GM12878 (cell line): ENCODE results near the gene RXFP3. TPM values are rescaled to one million over a fixed set of nuclear protein-coding genes. Genes with fewer than 3 reads are reported as not detected.
A peak's percentile ranks its signal among the peaks of the same experiment; 100 is the strongest.

Experiments used
- ATAC-seq: fragments of 200-7000 bp; cut with Tn5 transposase; 3 replicates; pipeline ENCODE4 v1.9.1; 2020; ENCODE audit warnings: mild to moderate bottlenecking, moderate library complexity
- BruUV-seq: library from RNA; stranded (reverse); fragments of 400-500 nt; replicated peaks from 2 replicates; lab custom pipeline; 2021; lab: Mats Ljungman, UMichigan
- CTCF ChIA-PET: fragments of 300-600 bp; sonication (Branson Sonifier 250); formaldehyde crosslinking; extraction: SDS; loops from one replicate; lab custom pipeline; 2021; ENCODE audit warnings: inconsistent platforms; lab: Yijun Ruan, JAX
- POLR2A ChIA-PET: fragments of 350-600 bp; formaldehyde crosslinking; extraction: SDS; loops from one replicate; lab custom pipeline; 2021; ENCODE audit warnings: inconsistent platforms; lab: Charles Lee
- RAD21 ChIA-PET: fragments of 300-600 bp; sonication (Branson Sonifier 250); formaldehyde crosslinking; loops from one replicate; lab custom pipeline; 2023; ENCODE audit warnings: antibody characterized with exemption; ENCODE audit not compliant: unreplicated experiment; lab: Charles Lee
- SMC1A ChIA-PET: fragments of 300-600 bp; sonication (Branson Sonifier 250); formaldehyde crosslinking; loops from one replicate; lab custom pipeline; 2023; ENCODE audit not compliant: unreplicated experiment, uncharacterized antibody; lab: Charles Lee
- DNase-seq: peaks from one replicate; pipeline ENCODE4 v3.0.0-alpha.2; 2011; ENCODE audit warnings: low read depth, low spot score
- FAIRE-seq: peaks from 3 replicates; lab custom pipeline; 2011; peaks lifted over from hg19 to GRCh38; lab: Jason Lieb, UNC
- H2AFZ ChIP-seq: 2 replicates; pipeline ENCODE4 v1.6.0; 2011; ENCODE audit warnings: low read depth, low read length, control low read depth; ENCODE audit not compliant: control insufficient read depth
- H3K27ac ChIP-seq: 2 replicates; pipeline ENCODE4 v1.5.1; 2011; ENCODE audit warnings: control low read depth; ENCODE audit not compliant: control insufficient read depth, insufficient read depth
- H3K27me3 ChIP-seq, 2 experiments: replicated peaks in 1 of 2; 2 replicates each; pipeline versions ENCODE4 v1.6.0 to v1.6.1; 2011; ENCODE audit warnings: low read length in 1 of 2; ENCODE audit not compliant: control insufficient read depth in 2 of 2, insufficient read depth in 2 of 2
- H3K36me3 ChIP-seq, 2 experiments: 2 replicates each; pipeline ENCODE4 v1.5.1; 2011; ENCODE audit warnings: low read length in 1 of 2; ENCODE audit not compliant: control insufficient read depth in 2 of 2, insufficient read depth in 2 of 2
- H3K4me1 ChIP-seq: 2 replicates; pipeline ENCODE4 v1.6.1; 2011; ENCODE audit warnings: mild to moderate bottlenecking, low read length, moderate library complexity, mixed read lengths; ENCODE audit not compliant: control insufficient read depth, insufficient read depth
- H3K4me2 ChIP-seq: 2 replicates; pipeline ENCODE4 v1.6.0; 2011; ENCODE audit warnings: control low read depth; ENCODE audit not compliant: control insufficient read depth, insufficient read depth
- H3K4me3 ChIP-seq: fragments of 200-600 bp; sonication (generic); 2 replicates; pipeline ENCODE4 v1.5.1; 2016
- H3K79me2 ChIP-seq: 2 replicates; pipeline ENCODE4 v1.6.0; 2011; ENCODE audit warnings: low read length; ENCODE audit not compliant: control insufficient read depth, insufficient read depth
- H3K9ac ChIP-seq: 2 replicates; pipeline ENCODE4 v1.8.0; 2011; ENCODE audit warnings: low read length, control low read depth, mixed read lengths; ENCODE audit not compliant: control insufficient read depth, insufficient read depth
- H3K9me3 ChIP-seq: replicated peaks from 3 replicates; pipeline ENCODE4 v1.5.1; 2011; ENCODE audit warnings: mild to moderate bottlenecking, low read length; ENCODE audit not compliant: control insufficient read depth, insufficient read depth
- H4K20me1 ChIP-seq: 2 replicates; pipeline ENCODE4 v1.6.0; 2011; ENCODE audit not compliant: control insufficient read depth, insufficient read depth
- CBX3 ChIP-seq: fragments of 200-600 bp; sonication (generic); IDR thresholded peaks from 2 replicates; pipeline ENCODE4 v1.6.1; 2016; ENCODE audit warnings: low read depth, borderline replicate concordance
- CEBPB ChIP-seq, 2 experiments: fragments of 150-350 bp in 1 of 2; IDR thresholded peaks; 2 replicates each; pipeline ENCODE4 v1.6.1; 2012 to 2014; ENCODE audit warnings: low read depth in 2 of 2, low read length in 2 of 2, borderline replicate concordance in 1 of 2, inconsistent platforms in 1 of 2
- CHD2 ChIP-seq: IDR thresholded peaks from 2 replicates; pipeline ENCODE4 v1.6.1; 2011; ENCODE audit warnings: low read depth, low read length, improper control_type of control experiment, borderline replicate concordance
- CREM ChIP-seq: IDR thresholded peaks from 2 replicates; pipeline ENCODE4 v1.6.1; 2014; ENCODE audit warnings: antibody characterized with exemption, low read depth
- CTCF ChIP-seq, 3 experiments: IDR thresholded peaks in 2 of 3; conservative IDR thresholded peaks in 1 of 3; 2 replicates each; pipeline ENCODE4 v1.5.1; 2011; ENCODE audit warnings: low read depth in 3 of 3, low read length in 3 of 3, mild to moderate bottlenecking in 3 of 3, control low read depth in 2 of 3, moderate library complexity in 2 of 3, inconsistent platforms in 1 of 3, mixed read lengths in 1 of 3; ENCODE audit not compliant: control insufficient read depth in 2 of 3, insufficient read depth in 1 of 3; ENCODE audit errors: extremely low read depth in 1 of 3
- DPF2 ChIP-seq: fragments of 450-650 bp; IDR thresholded peaks from 2 replicates; pipeline ENCODE4 v1.6.1; 2017; ENCODE audit warnings: mild to moderate bottlenecking
- FOXK2 ChIP-seq: fragments of 450-650 bp; IDR thresholded peaks from 2 replicates; pipeline ENCODE4 v1.6.1; 2017; ENCODE audit warnings: mild to moderate bottlenecking, moderate library complexity
- HCFC1 ChIP-seq: fragments of 150-350 bp; IDR thresholded peaks from 2 replicates; pipeline ENCODE4 v1.6.1; 2014; ENCODE audit warnings: low read length
- HSF1 ChIP-seq: fragments of 150-350 bp; IDR thresholded peaks from 2 replicates; pipeline ENCODE4 v1.6.1; 2014; ENCODE audit warnings: mild to moderate bottlenecking, low read depth, low read length
- IRF4 ChIP-seq: IDR thresholded peaks from 2 replicates; pipeline ENCODE4 v1.6.1; 2011; ENCODE audit warnings: low read depth, low read length
- MEF2B ChIP-seq: fragments of 450-650 bp; IDR thresholded peaks from 2 replicates; pipeline ENCODE4 v1.6.1; 2018; ENCODE audit warnings: mild to moderate bottlenecking, moderate library complexity; ENCODE audit not compliant: partially characterized antibody, poor library complexity, severe bottlenecking
- PML ChIP-seq: IDR thresholded peaks from 2 replicates; pipeline ENCODE4 v1.6.1; 2012; ENCODE audit warnings: low read length, inconsistent platforms
- POLR2A ChIP-seq: IDR thresholded peaks from 2 replicates; pipeline ENCODE4 v1.6.1; 2011; ENCODE audit warnings: low read depth, mild to moderate bottlenecking, low read length
- SIX5 ChIP-seq: IDR thresholded peaks from 2 replicates; pipeline ENCODE4 v1.6.1; 2011; ENCODE audit warnings: mild to moderate bottlenecking, low read depth, low read length, moderate library complexity; ENCODE audit not compliant: severe bottlenecking
- SKIL ChIP-seq: fragments of 450-650 bp; IDR thresholded peaks from 2 replicates; pipeline ENCODE4 v1.6.1; 2017; ENCODE audit warnings: mild to moderate bottlenecking, low read depth, inconsistent platforms; ENCODE audit not compliant: poor library complexity, severe bottlenecking
- SUPT20H ChIP-seq: IDR thresholded peaks from 2 replicates; pipeline ENCODE4 v1.6.1; 2011; ENCODE audit warnings: low read depth, mild to moderate bottlenecking, low read length, moderate library complexity, borderline replicate concordance; ENCODE audit not compliant: control insufficient read depth
- WGBS: methylation state at CpG from one replicate; pipeline ENCODE4 v1.1.6; 2016; ENCODE audit warnings: low lambda C conversion rate; ENCODE audit not compliant: insufficient replicate concordance, insufficient coverage; ENCODE audit errors: missing lambda C conversion rate; 5-methylcytosine and 5-hydroxymethylcytosine counted together
- in situ Hi-C: fragments of 300-500 bp; cut with MboI; formaldehyde crosslinking; loops from 9 replicates; pipeline ENCODE4 v1.14.3; 2018; ENCODE audit warnings: mixed read lengths
- intact Hi-C: fragments of 100-400 bp; cut with micrococcal nuclease; formaldehyde crosslinking; loops from one replicate; pipeline ENCODE4 v1.14.2; 2022; ENCODE audit not compliant: unreplicated experiment
- polyA plus RNA-seq, 11 experiments: library from polyadenylated mRNA; depleted of rRNA in 4 of 11; unstranded in 6 of 11; stranded (reverse) in 5 of 11; fragments of >200 nt; fragmentation: Nextera tagmentation in 4 of 11; fragmentation: Illumina TruSeq in 1 of 11; extraction: Ambion mirVana in 4 of 11; extraction: Trizol in 1 of 11; gene quantifications; 1 replicate in 1 of 11; 2 replicates in 10 of 11; pipeline versions ENCODE4 v1.2.1 to v1.2.3, GENCODE V29; 2011 to 2016; ENCODE audit warnings: inconsistent platforms in 2 of 11, missing spikeins in 2 of 11, low read depth in 1 of 11
- total RNA-seq, 4 experiments: library from RNA; depleted of rRNA in 3 of 4; stranded (reverse); fragments of >200 nt in 3 of 4; fragmentation: Illumina TruSeq in 1 of 4; extraction: Trizol in 1 of 4; gene quantifications; 2 replicates each; pipeline versions ENCODE4 v1.2.1 to v1.2.3, GENCODE V29; 2013 to 2021
- TF ChIP-seq, protein P1 (sequence below): IDR thresholded peaks from 2 replicates; pipeline ENCODE4 v1.6.1; 2012; ENCODE audit warnings: low read length, inconsistent platforms

The RXFP3 gene
- total and polyA plus RNA-seq, 10 of the 15 experiments (the other 5 are each of a cell fraction or from before 2014, with no cell fraction given) = 0.03 to 0.06 TPM; not detected in 8

DNA sequence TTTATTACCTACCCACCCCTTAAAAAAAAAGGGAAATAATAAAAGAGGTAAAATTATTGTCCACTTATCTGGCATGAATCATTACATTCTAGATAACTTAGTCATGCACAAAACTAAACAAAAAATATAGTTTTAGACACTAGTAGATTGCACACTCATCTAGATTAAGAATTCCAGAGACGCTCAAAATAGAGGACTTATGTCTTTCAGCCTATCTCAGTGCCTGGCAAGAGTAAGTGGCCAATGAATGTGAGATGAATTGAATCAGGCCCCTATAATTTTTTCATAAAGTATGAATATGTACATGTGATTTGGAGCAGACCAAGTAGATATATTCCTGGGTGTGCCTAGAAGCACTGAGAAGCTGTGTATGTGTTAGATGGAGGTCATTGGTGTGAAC, 2.0 kb upstream of the RXFP3 start:
- Histone ChIP-seq H3K9ac (peak overlapping the region; percentile 32; the same call in 1 of the 2 replicates), H3K27me3 (no peaks in the 10 kb centered on the region; a peak in 1 of 4 replicates), H2AFZ (no peak overlapping the region), H3K4me1 (peaks cover 29% of the 10 kb centered on the region), H3K9me3 (no peaks in the 10 kb centered on the region; the same call in 2 of the 3 replicates), H3K4me3 (no peak overlapping the region), H3K4me2 (peak overlapping the region; percentile 82; the same call in 1 of the 2 replicates), H3K79me2 (no peaks in the 10 kb centered on the region), H3K36me3 (no peaks in the 10 kb centered on the region), H4K20me1 (no peaks in the 10 kb centered on the region), H3K27ac (peak overlapping the region; percentile 90)
- BruUV-seq = no TSS peak
- ATAC-seq (peak; percentile 35), FAIRE-seq (no peak), DNase-seq (peak; percentile 25)
- SMC1A ChIA-PET = interaction anchor here (0.7 to 7.4 kb wide), 45 partner anchors 11 to 768 kb away, joined by 3 to 80 read pairs (median 5); partner anchors contain the start of genes ADAMTS12 and TARS1
- POLR2A ChIA-PET = interaction anchor here (1.3 to 1.5 kb wide), 2 partner anchors 490 to 498 kb away, joined by 5 read pairs; no protein-coding TSS in a partner anchor
- CTCF ChIA-PET = interaction anchor here (0.6 to 6.6 kb wide), 59 partner anchors 9 to 512 kb away, joined by 3 to 96 read pairs (median 4); partner anchors contain the start of genes ADAMTS12 and TARS1
- in situ Hi-C loops = loop anchor here (5.0 kb wide), 1 partner anchor 492 kb away; the partner anchor contains the start of gene TARS1
- intact Hi-C loops = loop anchor here (1.0 to 2.0 kb wide), 6 partner anchors 84 to 498 kb away; partner anchors contain the start of gene TARS1
- RAD21 ChIA-PET = interaction anchor here (0.7 to 8.8 kb wide), 39 partner anchors 8 to 1403 kb away, joined by 3 to 111 read pairs (median 5); partner anchors contain the start of genes ADAMTS12 and TARS1
- 7% methylated on average over 1 of the region's 1 CpG for WGBS
- peak; percentile 37 for TF ChIP-seq MEF2B
- no peak for TF ChIP-seq FOXK2
- no peak for TF ChIP-seq CBX3
- peak in 1 of 2 experiments; percentile 9; a peak in 1 of 4 replicates for TF ChIP-seq CEBPB (IDR thresholded peaks at IDR 0.05; ENCODE audit: borderline replicate concordance in 1 of 2, low read depth in 2 of 2, low read length in 2 of 2)
- no peak for TF ChIP-seq CTCF (IDR thresholded peaks at IDR 0.05 in 2 of 3, conservative IDR thresholded peaks at IDR 0.05 in 1 of 3; ENCODE audit: control insufficient read depth in 2 of 3, extremely low read depth in 1 of 3, insufficient read depth in 1 of 3, low read depth in 3 of 3, low read length in 3 of 3)
- TF ChIP-seq CREM = no peak
- TF ChIP-seq SKIL = no peak
- TF ChIP-seq SUPT20H = no peak
- TF ChIP-seq HCFC1 = no peak
- TF ChIP-seq, protein P1, sequence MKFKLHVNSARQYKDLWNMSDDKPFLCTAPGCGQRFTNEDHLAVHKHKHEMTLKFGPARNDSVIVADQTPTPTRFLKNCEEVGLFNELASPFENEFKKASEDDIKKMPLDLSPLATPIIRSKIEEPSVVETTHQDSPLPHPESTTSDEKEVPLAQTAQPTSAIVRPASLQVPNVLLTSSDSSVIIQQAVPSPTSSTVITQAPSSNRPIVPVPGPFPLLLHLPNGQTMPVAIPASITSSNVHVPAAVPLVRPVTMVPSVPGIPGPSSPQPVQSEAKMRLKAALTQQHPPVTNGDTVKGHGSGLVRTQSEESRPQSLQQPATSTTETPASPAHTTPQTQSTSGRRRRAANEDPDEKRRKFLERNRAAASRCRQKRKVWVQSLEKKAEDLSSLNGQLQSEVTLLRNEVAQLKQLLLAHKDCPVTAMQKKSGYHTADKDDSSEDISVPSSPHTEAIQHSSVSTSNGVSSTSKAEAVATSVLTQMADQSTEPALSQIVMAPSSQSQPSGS = no peak; the same call in 1 of the 2 replicates
- TF ChIP-seq HSF1 = no peak
- no peak for TF ChIP-seq POLR2A
- no peak for TF ChIP-seq IRF4
- no peak for TF ChIP-seq CHD2
- TF ChIP-seq DPF2 = 0 out of 2 replicates have a peak, but pooled peaks have one; percentile 37
- TF ChIP-seq PML = no peak
- no peak for TF ChIP-seq SIX5
